ENCODE results near the gene UGT8. TPM values are rescaled to one million over a fixed set of nuclear protein-coding genes. Genes with fewer than 3 reads are reported as not detected.

Gene UGT8
- total RNA-seq, 1 experiment from 2014 or later, result 3.7 TPM

- Histone ChIP-seq H3K4me3 (peak overlapping the region; percentile 55), H3K4me2 (peak overlapping the region; percentile 75), H3K9me2 (ENCODE audit: insufficient read depth) (no peaks in the 10 kb centered on the region), H3F3A (ENCODE audit: insufficient read depth, low read depth) (no peaks in the 10 kb centered on the region), H3K36me3 (ENCODE audit: low read depth) (no peaks in the 10 kb centered on the region), H3K79me2 (ENCODE audit: low read depth) (no peaks in the 10 kb centered on the region), H4K20me1 (ENCODE audit: insufficient read depth) (no peaks in the 10 kb centered on the region), H3K27me3 (ENCODE audit: insufficient read depth, low read depth) (peaks cover 4% of the 10 kb centered on the region; the same call in 1 of the 2 replicates), H3K27ac (no peak overlapping the region), H3K4me1 (replicated peaks; ENCODE audit: insufficient read depth) (no peaks in the 10 kb centered on the region), H3K9me3 (ENCODE audit: insufficient read depth, low read depth) (no peaks in the 10 kb centered on the region), H2AFZ (peak overlapping the region; percentile 73)
- TSS peak; percentile 24 for BruUV-seq (replicated peaks)
- intact Hi-C loops (cut with micrococcal nuclease; ENCODE audit: unreplicated experiment), result loop anchor here (5.0 kb wide), 1 partner anchor 53 kb away; no protein-coding TSS in a partner anchor
- DNase-seq, result peak in 1 of 2 experiments; percentile 17
- TF ChIP-seq, protein P1, sequence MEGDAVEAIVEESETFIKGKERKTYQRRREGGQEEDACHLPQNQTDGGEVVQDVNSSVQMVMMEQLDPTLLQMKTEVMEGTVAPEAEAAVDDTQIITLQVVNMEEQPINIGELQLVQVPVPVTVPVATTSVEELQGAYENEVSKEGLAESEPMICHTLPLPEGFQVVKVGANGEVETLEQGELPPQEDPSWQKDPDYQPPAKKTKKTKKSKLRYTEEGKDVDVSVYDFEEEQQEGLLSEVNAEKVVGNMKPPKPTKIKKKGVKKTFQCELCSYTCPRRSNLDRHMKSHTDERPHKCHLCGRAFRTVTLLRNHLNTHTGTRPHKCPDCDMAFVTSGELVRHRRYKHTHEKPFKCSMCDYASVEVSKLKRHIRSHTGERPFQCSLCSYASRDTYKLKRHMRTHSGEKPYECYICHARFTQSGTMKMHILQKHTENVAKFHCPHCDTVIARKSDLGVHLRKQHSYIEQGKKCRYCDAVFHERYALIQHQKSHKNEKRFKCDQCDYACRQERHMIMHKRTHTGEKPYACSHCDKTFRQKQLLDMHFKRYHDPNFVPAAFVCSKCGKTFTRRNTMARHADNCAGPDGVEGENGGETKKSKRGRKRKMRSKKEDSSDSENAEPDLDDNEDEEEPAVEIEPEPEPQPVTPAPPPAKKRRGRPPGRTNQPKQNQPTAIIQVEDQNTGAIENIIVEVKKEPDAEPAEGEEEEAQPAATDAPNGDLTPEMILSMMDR (conservative IDR thresholded peaks at IDR 0.05), result no peak
- no peak for TF ChIP-seq EZH2 (IDR thresholded peaks at IDR 0.05; ENCODE audit: low read depth)
- CTCF ChIA-PET, result interaction anchor here (0.8 kb wide), 1 partner anchor 16 kb away, joined by 3 read pairs; no protein-coding TSS in a partner anchor
- POLR2A ChIA-PET (ENCODE audit: unreplicated experiment), result no interaction called here
Measured at GRCh38 chr4:114599231-114599902, 760 bp downstream of the UGT8 start.

GRCh38 chr4:114599903-114600552 lies 1.4 kb downstream of the UGT8 start:
- intact Hi-C loops (cut with micrococcal nuclease; ENCODE audit: unreplicated experiment), result loop anchor here (5.0 kb wide), 1 partner anchor 52 kb away; no protein-coding TSS in a partner anchor
- no TSS peak for BruUV-seq (replicated peaks)
- Histone ChIP-seq H3K4me2 (peak overlapping the region; percentile 75), H3K4me3 (peak overlapping the region; percentile 55; the same call in 1 of the 2 replicates), H3K4me1 (replicated peaks; ENCODE audit: insufficient read depth) (no peaks in the 10 kb centered on the region), H4K20me1 (ENCODE audit: insufficient read depth) (no peaks in the 10 kb centered on the region), H3K9me3 (ENCODE audit: insufficient read depth, low read depth) (no peaks in the 10 kb centered on the region), H2AFZ (peak overlapping the region; percentile 73; the same call in 1 of the 2 replicates), H3K27me3 (ENCODE audit: insufficient read depth, low read depth) (peaks cover 4% of the 10 kb centered on the region; the same call in 1 of the 2 replicates), H3F3A (ENCODE audit: insufficient read depth, low read depth) (no peaks in the 10 kb centered on the region), H3K9me2 (ENCODE audit: insufficient read depth) (no peaks in the 10 kb centered on the region), H3K36me3 (ENCODE audit: low read depth) (no peaks in the 10 kb centered on the region), H3K79me2 (ENCODE audit: low read depth) (no peaks in the 10 kb centered on the region), H3K27ac (no peak overlapping the region)
- ChIA-PET POLR2A (ENCODE audit: unreplicated experiment) (no interaction called here), CTCF (interaction anchor here (0.8 kb wide), 1 partner anchor 15 kb away, joined by 3 read pairs; no protein-coding TSS in a partner anchor)
- DNase-seq, result no peak
- TF ChIP-seq, protein P1 (conservative IDR thresholded peaks at IDR 0.05), result no peak
- no peak for TF ChIP-seq EZH2 (IDR thresholded peaks at IDR 0.05; ENCODE audit: low read depth)

DNA sequence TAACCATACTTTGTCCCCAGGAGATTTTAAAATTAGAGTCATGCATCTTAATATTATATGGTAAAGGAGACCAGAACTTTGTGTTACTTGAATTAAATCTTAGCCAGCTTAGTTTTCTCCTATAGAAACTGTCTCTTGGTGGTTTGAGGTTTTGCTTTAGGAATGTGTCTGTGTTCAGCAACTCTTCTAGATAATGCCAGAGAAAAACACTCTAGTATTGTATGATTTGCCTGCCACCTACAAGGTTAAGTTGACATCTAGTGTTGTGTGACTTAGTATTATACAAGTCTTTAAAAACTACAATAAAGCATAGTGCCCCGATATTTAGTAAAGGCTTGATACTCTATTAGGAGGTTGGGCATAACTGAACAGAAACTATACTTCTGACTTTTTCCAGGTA lies 2.1 kb downstream of the UGT8 start:
- no peaks in the 10 kb centered on the region for H3K36me3 ChIP-seq (ENCODE audit: low read depth)
- H3K27me3 ChIP-seq (ENCODE audit: insufficient read depth, low read depth), result peaks cover 4% of the 10 kb centered on the region; the same call in 1 of the 2 replicates
- BruUV-seq (replicated peaks), result no TSS peak
- H3K4me1 ChIP-seq (replicated peaks; ENCODE audit: insufficient read depth), result no peaks in the 10 kb centered on the region
- ChIA-PET POLR2A (ENCODE audit: unreplicated experiment) (no interaction called here), CTCF (no interaction called here)
- no peak overlapping the region for H2AFZ ChIP-seq
- no peaks in the 10 kb centered on the region for H3K79me2 ChIP-seq (ENCODE audit: low read depth)
- no peak overlapping the region for H3K27ac ChIP-seq
- H3K4me3 ChIP-seq, result no peak overlapping the region
- no peaks in the 10 kb centered on the region for H3F3A ChIP-seq (ENCODE audit: insufficient read depth, low read depth)
- no peaks in the 10 kb centered on the region for H4K20me1 ChIP-seq (ENCODE audit: insufficient read depth)
- intact Hi-C loops (cut with micrococcal nuclease; ENCODE audit: unreplicated experiment), result no loop called here
- no peaks in the 10 kb centered on the region for H3K9me3 ChIP-seq (ENCODE audit: insufficient read depth, low read depth)
- no peak overlapping the region for H3K4me2 ChIP-seq
- DNase-seq, result no peak
- H3K9me2 ChIP-seq (ENCODE audit: insufficient read depth), result no peaks in the 10 kb centered on the region
- TF ChIP-seq EZH2 (IDR thresholded peaks at IDR 0.05; ENCODE audit: low read depth), result no peak
- TF ChIP-seq, protein P1 (conservative IDR thresholded peaks at IDR 0.05), result no peak
